SK-N-SH (cell line): Measurements from ENCODE around the gene PPP2R3C. TPM values are rescaled to one million over a fixed set of nuclear protein-coding genes. Genes with fewer than 3 reads are reported as not detected.

Experiments used
- CTCF ChIA-PET: fragments of 300-600, 350-600 bp; formaldehyde crosslinking; extraction: SDS; loops from one replicate; lab custom pipeline; 2021; lab: Yijun Ruan, JAX
- POLR2A ChIA-PET: fragments of 350-600 bp; sonication (Branson Sonifier 250); formaldehyde crosslinking; extraction: SDS; loops from one replicate; lab custom pipeline; 2020; ENCODE audit warnings: antibody characterized with exemption, inconsistent platforms; lab: Yijun Ruan, JAX
- DNase-seq: peaks from one replicate; pipeline ENCODE4 v3.0.0; 2012
- H2AFZ ChIP-seq: fragments of 200-600 bp; sonication (generic); 2 replicates; pipeline ENCODE4 v1.8.1; 2016; ENCODE audit warnings: antibody characterized with exemption, mild to moderate bottlenecking, low read depth
- H3F3A ChIP-seq: fragments of 200-600 bp; sonication (generic); replicated peaks from 2 replicates; pipeline ENCODE3; 2016; ENCODE audit warnings: antibody characterized with exemption, mild to moderate bottlenecking; ENCODE audit not compliant: insufficient read depth
- H3K27ac ChIP-seq, 2 experiments: fragments of 200-500 bp in 1 of 2; fragments of 200-600 bp in 1 of 2; sonication (Bioruptor generic) in 1 of 2; sonication (generic), shearing (Covaris generic) in 1 of 2; 2 replicates each; pipeline versions ENCODE4 v1.5.1 to v1.6.1; 2014 to 2016; ENCODE audit warnings: low read depth in 2 of 2, inconsistent platforms in 1 of 2, low read length in 1 of 2, mild to moderate bottlenecking in 1 of 2, mixed read lengths in 1 of 2
- H3K27me3 ChIP-seq: fragments of 200-600 bp; sonication (generic), shearing (Covaris generic); 2 replicates; pipeline ENCODE4 v1.6.1; 2016; ENCODE audit warnings: mixed run types; ENCODE audit not compliant: insufficient read depth
- H3K36me3 ChIP-seq, 2 experiments: fragments of 200-500 bp in 1 of 2; fragments of 200-600 bp in 1 of 2; sonication (Bioruptor generic) in 1 of 2; sonication (generic) in 1 of 2; replicated peaks in 1 of 2; 2 replicates each; pipeline versions ENCODE3 to v1.5.1; 2014 to 2016; ENCODE audit warnings: low read length in 1 of 2, mild to moderate bottlenecking in 1 of 2; ENCODE audit not compliant: insufficient read depth in 2 of 2, control insufficient read depth in 1 of 2
- H3K4me1 ChIP-seq, 2 experiments: fragments of 200-500 bp in 1 of 2; fragments of 200-600 bp in 1 of 2; sonication (Bioruptor generic) in 1 of 2; sonication (generic), shearing (Covaris generic) in 1 of 2; 2 replicates each; pipeline versions ENCODE4 v1.5.1 to v1.6.1; 2014 to 2016; ENCODE audit warnings: low read depth in 1 of 2, low read length in 1 of 2, mixed run types in 1 of 2; ENCODE audit not compliant: insufficient read depth in 2 of 2, control insufficient read depth in 1 of 2
- H3K4me2 ChIP-seq: fragments of 200-600 bp; sonication (generic), shearing (Covaris generic); 2 replicates; pipeline ENCODE4 v1.6.1; 2017; ENCODE audit warnings: mixed run types
- H3K4me3 ChIP-seq, 2 experiments: fragments of 200-500 bp in 1 of 2; fragments of 200-600 bp in 1 of 2; sonication (Bioruptor generic) in 1 of 2; sonication (generic), shearing (Covaris generic) in 1 of 2; 2 replicates each; pipeline versions ENCODE4 v1.5.1 to v1.8.1; 2014 to 2016; ENCODE audit warnings: low read depth in 2 of 2, inconsistent platforms in 1 of 2, low read length in 1 of 2, mild to moderate bottlenecking in 1 of 2, mixed read lengths in 1 of 2, moderate library complexity in 1 of 2
- H3K79me2 ChIP-seq: fragments of 200-600 bp; sonication (generic); 2 replicates; pipeline ENCODE4 v1.8.1; 2017; ENCODE audit warnings: mild to moderate bottlenecking; ENCODE audit not compliant: insufficient read depth
- H3K9ac ChIP-seq: fragments of 200-600 bp; sonication (generic); 2 replicates; pipeline ENCODE4 v1.6.1; 2017; ENCODE audit warnings: mixed run types
- H3K9me2 ChIP-seq: fragments of 200-600 bp; sonication (generic); 2 replicates; pipeline ENCODE4 v1.6.1; 2017; ENCODE audit warnings: mixed run types
- H3K9me3 ChIP-seq: fragments of 200-600 bp; sonication (generic); 2 replicates; pipeline ENCODE4 v1.6.1; 2017; ENCODE audit warnings: mixed run types, mild to moderate bottlenecking, moderate library complexity
- H4K20me1 ChIP-seq: fragments of 200-600 bp; sonication (generic); 2 replicates; pipeline ENCODE4 v1.6.1; 2017; ENCODE audit warnings: mild to moderate bottlenecking, mixed run types; ENCODE audit not compliant: insufficient read depth
- ELF1 ChIP-seq: IDR thresholded peaks from 2 replicates; pipeline ENCODE4 v1.4.0; 2012
- EP300 ChIP-seq, 2 experiments: IDR thresholded peaks; 2 replicates each; pipeline versions ENCODE4 v1.4.0 to v1.6.1; 2012; ENCODE audit warnings: borderline replicate concordance in 1 of 2, low read depth in 1 of 2, low read length in 1 of 2
- EZH2phosphoT487 ChIP-seq: fragments of 200-600 bp; sonication (generic); IDR thresholded peaks from 2 replicates; pipeline ENCODE4 v1.6.1; 2017; ENCODE audit warnings: low read depth, mixed run types, mild to moderate bottlenecking, antibody characterized with exemption, moderate library complexity, borderline replicate concordance
- FOXJ3 ChIP-seq: sonication (generic); formaldehyde crosslinking; IDR thresholded peaks from 2 replicates; pipeline ENCODE4 v1.5.1; 2020; ENCODE audit warnings: mild to moderate bottlenecking, missing genetic modification reagents
- FOXM1 ChIP-seq: IDR thresholded peaks from 2 replicates; pipeline ENCODE4 v1.4.0; 2012; ENCODE audit warnings: low read depth, mild to moderate bottlenecking
- GATA2 ChIP-seq: sonication (generic); formaldehyde crosslinking; IDR thresholded peaks from 2 replicates; pipeline ENCODE4 v1.5.0; 2020; ENCODE audit warnings: mild to moderate bottlenecking, missing genetic modification reagents
- IRF3 ChIP-seq: fragments of 150-350 bp; IDR thresholded peaks from 2 replicates; pipeline ENCODE4 v1.6.1; 2016; ENCODE audit warnings: mild to moderate bottlenecking, low read depth, low read length
- JUND ChIP-seq: IDR thresholded peaks from 2 replicates; pipeline ENCODE4 v1.4.0; 2012
- MAX ChIP-seq: IDR thresholded peaks from 2 replicates; pipeline ENCODE4 v1.4.0; 2012; ENCODE audit warnings: low read depth
- MXI1 ChIP-seq: IDR thresholded peaks from 2 replicates; pipeline ENCODE4 v1.6.1; 2012; ENCODE audit warnings: mild to moderate bottlenecking, low read depth, low read length, improper control_type of control experiment
- NRF1 ChIP-seq: IDR thresholded peaks from 2 replicates; pipeline ENCODE4 v1.6.1; 2012; ENCODE audit warnings: low read depth, mild to moderate bottlenecking, low read length
- RAD21 ChIP-seq: IDR thresholded peaks from 2 replicates; pipeline ENCODE4 v1.6.1; 2012; ENCODE audit warnings: mild to moderate bottlenecking, low read length
- RCOR1 ChIP-seq: fragments of 150-350 bp; IDR thresholded peaks from 2 replicates; pipeline ENCODE4 v1.6.1; 2017; ENCODE audit warnings: antibody characterized with exemption, low read length
- RFX5 ChIP-seq: IDR thresholded peaks from 2 replicates; pipeline ENCODE4 v1.6.1; 2012; ENCODE audit warnings: mild to moderate bottlenecking, improper control_type of control experiment, low read length
- SMC3 ChIP-seq: IDR thresholded peaks from 2 replicates; pipeline ENCODE4 v1.6.1; 2012; ENCODE audit warnings: low read depth, low read length, improper control_type of control experiment
- TAF1 ChIP-seq: IDR thresholded peaks from 2 replicates; pipeline ENCODE4 v1.6.1; 2012; ENCODE audit warnings: low read depth, mild to moderate bottlenecking, low read length, moderate library complexity, borderline replicate concordance
- TEAD4 ChIP-seq: IDR thresholded peaks from 2 replicates; pipeline ENCODE4 v1.4.0; 2012; ENCODE audit warnings: mild to moderate bottlenecking, borderline replicate concordance; ENCODE audit not compliant: insufficient read depth
- USF2 ChIP-seq: fragments of 150-350 bp; IDR thresholded peaks from 2 replicates; pipeline ENCODE4 v1.6.1; 2017; ENCODE audit warnings: antibody characterized with exemption, low read length, low read depth, borderline replicate concordance
- ZBTB33 ChIP-seq: IDR thresholded peaks from 2 replicates; pipeline ENCODE4 v1.4.0; 2012; ENCODE audit warnings: low read depth, borderline replicate concordance
- WGBS: methylation state at CpG from one replicate; pipeline ENCODE4 v1.1.6; 2017; ENCODE audit warnings: low lambda C conversion rate; 5-methylcytosine and 5-hydroxymethylcytosine counted together
- polyA plus RNA-seq, 3 experiments: library from polyadenylated mRNA; depleted of rRNA; stranded (reverse); fragments of >200 nt; gene quantifications; 2 replicates each; pipeline ENCODE4 v1.2.3, GENCODE V29; 2012
- TF ChIP-seq, protein P1 (sequence below): IDR thresholded peaks from 2 replicates; pipeline ENCODE4 v1.4.0; 2012; ENCODE audit warnings: low read depth, borderline replicate concordance

PPP2R3C gene
- polyA plus RNA-seq, 1 of the 3 experiments (the other 2 are of a cell fraction) = 6.2 TPM

DNA sequence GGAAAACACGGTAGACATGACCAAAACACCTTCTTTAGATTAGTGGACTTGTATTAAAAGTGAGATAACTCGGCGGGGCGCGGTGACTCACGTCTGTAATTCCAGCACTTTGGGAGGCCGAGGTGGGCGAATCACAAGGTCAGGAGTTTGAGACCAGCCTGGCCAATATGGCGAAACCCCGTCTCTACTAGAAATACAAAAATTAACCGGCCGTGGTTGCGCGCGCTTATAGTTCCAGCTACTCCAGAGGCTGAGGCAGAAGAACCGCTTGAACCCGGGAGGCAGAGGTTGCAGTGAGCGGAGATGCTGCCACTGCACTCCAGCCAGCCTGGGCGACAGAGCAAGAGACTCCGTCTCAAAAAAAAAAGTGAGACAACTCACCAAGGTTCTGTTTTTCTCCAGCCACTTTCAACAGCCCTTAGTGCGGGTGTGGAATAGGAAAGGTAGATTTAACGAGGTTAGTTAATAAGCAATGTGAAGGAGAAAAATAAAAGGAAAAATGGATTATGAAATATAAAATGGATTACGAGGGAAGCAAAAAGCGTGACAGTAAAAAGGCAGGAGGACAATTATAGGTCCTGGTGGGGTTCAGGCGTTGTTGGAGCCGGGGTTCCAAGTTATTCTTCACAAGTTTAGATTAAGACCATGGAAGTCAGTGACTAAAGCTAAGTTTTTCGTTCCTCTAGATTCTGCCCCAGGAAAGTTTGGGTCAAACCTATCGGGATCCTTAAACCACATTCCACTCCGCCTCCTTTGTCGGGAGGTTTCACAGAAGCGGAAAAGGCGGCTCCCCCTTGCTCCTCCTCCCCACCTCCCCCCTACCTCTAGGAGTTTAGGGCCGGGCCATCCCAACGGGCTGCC lies 534 bp downstream of the PPP2R3C start (continued):
- no peak for TF ChIP-seq RAD21
- TF ChIP-seq, protein P1, sequence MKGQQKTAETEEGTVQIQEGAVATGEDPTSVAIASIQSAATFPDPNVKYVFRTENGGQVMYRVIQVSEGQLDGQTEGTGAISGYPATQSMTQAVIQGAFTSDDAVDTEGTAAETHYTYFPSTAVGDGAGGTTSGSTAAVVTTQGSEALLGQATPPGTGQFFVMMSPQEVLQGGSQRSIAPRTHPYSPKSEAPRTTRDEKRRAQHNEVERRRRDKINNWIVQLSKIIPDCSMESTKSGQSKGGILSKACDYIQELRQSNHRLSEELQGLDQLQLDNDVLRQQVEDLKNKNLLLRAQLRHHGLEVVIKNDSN = no peak
- TF ChIP-seq NRF1 = no peak
- TF ChIP-seq TEAD4 = no peak
- TF ChIP-seq GATA2 (CRISPR knock-in tag) = no peak
- no peak for TF ChIP-seq IRF3
- no peak for TF ChIP-seq EP300 (IDR thresholded peaks at IDR 0.05; ENCODE audit: borderline replicate concordance in 1 of 2, low read depth in 1 of 2, low read length in 1 of 2)
- peak; percentile 69; the same call in 1 of the 2 replicates for TF ChIP-seq TAF1
- no peak for TF ChIP-seq FOXM1
- TF ChIP-seq JUND = no peak
- no peak for TF ChIP-seq FOXJ3 (CRISPR knock-in tag)

DNA sequence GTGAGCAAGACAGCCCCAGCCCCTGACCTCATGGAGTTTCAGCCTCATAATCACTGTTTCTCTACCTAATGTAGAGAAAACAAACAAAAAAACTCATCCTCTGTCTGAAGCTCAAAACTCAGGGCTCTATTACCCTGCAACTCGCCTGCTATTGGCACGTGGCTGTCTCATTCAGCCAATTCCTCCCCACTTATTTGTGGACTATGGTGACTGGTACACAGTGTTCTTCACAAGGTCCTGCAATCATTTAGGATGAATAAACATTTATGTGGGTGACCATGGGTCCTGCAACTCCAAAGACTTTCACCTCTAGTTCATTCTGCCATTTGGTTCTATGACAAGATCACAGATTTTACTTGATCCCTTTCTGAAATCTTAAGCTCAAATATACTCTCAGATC lies 4.7 kb downstream of the PPP2R3C start:
- no peaks in the 10 kb centered on the region for H3K27me3 ChIP-seq
- no peak overlapping the region for H3K4me3 ChIP-seq
- H3K9ac ChIP-seq = no peak overlapping the region
- no peak for DNase-seq
- no peaks in the 10 kb centered on the region for H3K9me2 ChIP-seq
- WGBS = 96% methylated on average over 2 of the region's 2 CpGs
- no peaks in the 10 kb centered on the region for H4K20me1 ChIP-seq
- no peak overlapping the region for H3K27ac ChIP-seq
- CTCF ChIA-PET = interaction anchor here (1.0 kb wide), 1 partner anchor 15 kb away, joined by 3 read pairs; no protein-coding TSS in a partner anchor
- H3K36me3 ChIP-seq = peaks cover 10 to 33% of the 10 kb centered on the region in 2 experiments
- peaks cover 6% of the 10 kb centered on the region for H3F3A ChIP-seq
- TF ChIP-seq ELF1 (no peak), MXI1 (no peak)
- TF ChIP-seq, all 33 proteins: peak for 0
- peaks cover 0 to 3% of the 10 kb centered on the region in 2 experiments; a peak in 1 of 4 replicates for H3K4me1 ChIP-seq
- no peaks in the 10 kb centered on the region for H3K9me3 ChIP-seq
- POLR2A ChIA-PET = interaction anchor here (0.6 kb wide), 1 partner anchor 10 kb away, joined by 8 read pairs; no protein-coding TSS in a partner anchor
- H3K79me2 ChIP-seq = peaks cover 46% of the 10 kb centered on the region
- no peak overlapping the region for H2AFZ ChIP-seq
- no peak overlapping the region for H3K4me2 ChIP-seq

DNA sequence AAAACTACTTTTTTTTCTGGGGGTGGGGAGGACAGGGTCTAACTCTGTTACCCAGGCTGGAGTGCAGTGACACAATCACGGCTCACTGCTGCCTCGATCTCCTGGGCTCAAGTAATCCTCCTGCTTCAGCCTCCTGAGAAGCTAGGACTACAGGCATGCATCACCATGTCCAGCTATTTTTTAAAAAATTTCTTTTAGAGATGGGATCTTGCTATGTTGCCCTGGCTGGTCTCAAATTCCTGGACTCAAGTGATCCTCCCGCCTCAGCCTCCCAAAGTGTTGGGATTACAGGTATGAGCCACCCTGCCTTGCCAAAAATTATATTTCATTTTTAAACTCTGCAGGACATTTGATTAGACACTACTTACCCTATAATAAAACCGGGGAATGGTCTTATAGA lies 5.5 kb downstream of the PPP2R3C start:
- no peak overlapping the region for H2AFZ ChIP-seq
- peaks cover 2% of the 10 kb centered on the region for H3F3A ChIP-seq
- CTCF ChIA-PET = no interaction called here
- DNase-seq = no peak
- POLR2A ChIA-PET = no interaction called here
- peaks cover 14 to 42% of the 10 kb centered on the region in 2 experiments for H3K36me3 ChIP-seq
- peaks cover 0 to 3% of the 10 kb centered on the region in 2 experiments; a peak in 1 of 4 replicates for H3K4me1 ChIP-seq
- H3K9ac ChIP-seq = no peak overlapping the region
- H3K4me2 ChIP-seq = no peak overlapping the region
- H3K27ac ChIP-seq = no peak overlapping the region
- no peak overlapping the region for H3K4me3 ChIP-seq
- peaks cover 49% of the 10 kb centered on the region for H3K79me2 ChIP-seq
- H3K27me3 ChIP-seq = no peaks in the 10 kb centered on the region
- H4K20me1 ChIP-seq = no peaks in the 10 kb centered on the region
- no peaks in the 10 kb centered on the region for H3K9me2 ChIP-seq
- WGBS = 93% methylated on average over 4 of the region's 4 CpGs
- no peaks in the 10 kb centered on the region for H3K9me3 ChIP-seq
- TF ChIP-seq TEAD4 (no peak), EZH2phosphoT487 (no peak), MAX (no peak), RFX5 (no peak), ZBTB33 (no peak), USF2 (no peak), SMC3 (no peak), RCOR1 (no peak)
